D341Med (cell line): ENCODE measurements around the gene CFAP141.

Experiments
- DNase-seq: peaks from one replicate; pipeline ENCODE4 v3.0.0; 2012; ENCODE audit warnings: low spot score

CFAP141 gene

DNA sequence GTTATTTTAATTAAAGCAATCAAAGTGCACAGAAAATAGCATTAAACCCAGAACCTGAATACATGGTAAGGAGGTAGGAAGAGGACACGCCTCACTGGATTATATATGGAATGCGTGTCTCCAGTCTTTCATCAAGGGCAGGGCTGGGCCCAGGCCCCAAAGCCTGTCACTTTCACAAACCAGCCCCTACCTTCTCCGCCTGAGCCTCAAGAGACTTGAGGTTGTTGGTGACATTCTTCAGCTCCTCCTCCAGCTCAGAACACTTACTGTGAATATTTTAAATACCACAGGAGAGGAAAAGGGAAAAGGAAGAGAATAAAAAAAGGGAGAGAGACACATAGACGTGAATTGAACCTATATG lies 34.9 kb downstream of the CFAP141 start:
- DNase-seq = no peak

DNA sequence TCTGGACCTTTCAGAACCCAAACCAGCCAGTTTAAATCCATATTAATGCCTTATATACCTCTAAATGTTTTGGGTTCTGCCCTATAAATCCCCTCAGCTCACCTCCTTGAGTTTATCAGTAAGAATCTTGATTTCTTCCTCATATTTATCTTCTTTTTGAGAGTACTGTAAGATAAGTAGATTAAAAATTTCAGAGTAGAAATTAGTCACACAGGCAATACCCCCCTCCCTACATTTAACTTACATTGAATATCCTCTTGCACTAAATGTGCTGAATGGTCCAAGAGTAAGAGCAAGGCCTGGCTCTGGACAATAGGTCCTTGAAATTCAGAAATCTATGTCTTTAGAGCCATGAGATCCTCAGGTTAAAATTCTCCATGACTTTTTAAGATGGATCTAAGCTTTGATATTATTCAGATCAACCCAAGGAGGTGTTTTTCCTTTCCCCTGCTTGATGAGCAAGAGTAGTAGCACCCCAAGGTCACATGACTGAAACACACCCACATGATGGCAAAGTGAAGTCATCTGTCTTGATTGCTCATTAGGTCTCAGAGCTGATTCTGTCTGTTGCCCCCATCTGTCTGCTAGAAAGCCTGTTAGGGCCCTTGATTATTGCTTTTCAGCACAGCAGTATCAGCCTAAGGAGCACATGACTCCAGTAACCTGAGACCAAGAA lies 35.4 kb downstream of the CFAP141 start:
- DNase-seq = no peak

DNA sequence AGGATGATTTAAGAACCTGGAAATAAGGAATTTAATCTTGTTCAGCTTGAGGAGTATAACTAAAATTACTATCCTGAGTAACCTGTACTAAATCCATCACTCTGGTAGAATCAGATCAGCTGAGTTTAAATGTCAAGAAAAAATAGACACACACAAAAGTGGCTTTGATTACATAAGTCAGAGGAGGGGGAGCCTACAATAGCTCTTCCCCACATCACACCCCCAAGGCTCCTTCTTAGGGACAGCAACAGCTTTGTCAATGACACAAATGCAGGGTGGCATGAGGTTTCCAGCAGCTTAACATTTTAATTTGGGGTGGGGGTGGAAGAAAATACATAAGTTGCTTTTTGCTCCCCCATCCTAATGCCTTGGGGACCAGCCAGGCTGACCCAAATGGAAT lies 38.7 kb downstream of the CFAP141 start:
- DNase-seq = no peak

DNA sequence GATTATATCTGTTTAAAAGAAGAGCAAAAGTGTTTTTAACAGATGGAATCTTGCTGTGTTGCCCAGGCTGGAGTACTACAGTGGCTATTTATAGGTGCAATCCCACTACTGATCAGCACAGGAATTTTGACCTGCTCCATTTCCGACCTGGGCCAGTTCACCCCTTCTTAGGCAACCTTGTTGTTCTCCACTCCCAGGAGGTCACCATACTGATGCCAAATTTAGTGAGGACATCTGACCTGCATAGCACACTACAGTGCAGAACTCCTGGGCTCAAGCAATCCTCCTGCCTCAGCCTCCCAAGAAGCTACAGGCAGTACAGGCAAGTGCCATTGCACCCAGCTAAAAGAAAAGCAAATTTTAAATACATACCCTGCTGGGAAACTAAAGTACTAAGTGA lies 39.9 kb downstream of the CFAP141 start:
- no peak for DNase-seq

DNA sequence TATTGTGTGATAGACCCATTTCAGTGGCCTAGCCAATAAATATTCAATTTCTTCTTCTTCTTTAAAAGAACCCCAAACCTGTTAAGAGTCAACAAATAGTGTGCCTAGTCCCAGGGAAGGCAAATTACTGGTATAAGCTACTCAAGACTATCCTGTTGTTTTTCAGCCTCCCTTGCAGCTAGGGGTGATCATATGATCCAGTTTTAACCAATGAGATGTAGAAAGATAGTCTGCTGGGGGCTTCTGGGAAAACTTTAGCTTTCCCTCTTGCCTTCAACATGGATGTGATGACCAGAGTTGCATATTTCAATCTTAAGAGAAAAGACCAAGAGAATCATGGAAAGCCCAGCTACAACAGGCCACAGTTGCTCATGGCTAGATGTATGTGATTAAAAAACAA lies 46.6 kb downstream of the CFAP141 start:
- DNase-seq = no peak

DNA sequence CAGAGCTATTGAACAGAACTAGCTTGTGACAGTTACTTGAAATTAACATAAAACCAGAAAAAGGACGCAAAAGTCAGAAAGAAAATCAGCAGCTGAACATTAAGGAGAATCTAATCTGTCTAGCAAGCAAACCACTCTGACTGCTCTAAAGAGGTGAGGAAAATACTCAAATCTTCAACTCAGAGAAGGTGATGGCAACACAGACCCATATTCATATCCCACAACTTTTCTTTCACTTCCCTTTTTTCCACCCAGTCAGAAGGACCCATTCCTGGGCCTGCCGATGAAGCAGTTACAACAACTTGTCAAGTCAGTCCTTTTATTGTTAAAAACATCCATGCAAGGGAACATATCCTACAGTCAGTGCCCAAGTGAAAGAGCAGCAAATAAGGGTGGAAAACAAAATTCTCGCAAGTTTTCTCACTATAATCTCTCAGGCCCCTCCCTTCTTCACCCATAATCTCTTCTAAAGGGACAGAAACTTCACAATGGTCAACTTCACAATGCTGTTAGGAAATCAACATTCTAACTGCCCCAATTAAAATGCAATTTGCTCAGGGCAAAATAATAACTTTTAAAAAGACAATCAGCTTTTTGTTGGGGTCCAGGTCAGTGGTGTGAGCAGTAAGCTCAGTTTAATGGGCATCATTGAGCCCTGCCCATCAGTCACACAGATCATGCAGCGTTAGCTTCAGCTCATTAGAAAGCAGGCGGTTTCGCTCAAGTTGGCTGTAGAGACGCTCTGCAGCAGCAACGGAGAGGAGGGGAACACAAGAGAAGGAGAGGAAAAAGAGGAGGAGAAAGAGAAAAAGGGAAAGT lies 47.6 kb downstream of the CFAP141 start:
- no peak for DNase-seq

DNA sequence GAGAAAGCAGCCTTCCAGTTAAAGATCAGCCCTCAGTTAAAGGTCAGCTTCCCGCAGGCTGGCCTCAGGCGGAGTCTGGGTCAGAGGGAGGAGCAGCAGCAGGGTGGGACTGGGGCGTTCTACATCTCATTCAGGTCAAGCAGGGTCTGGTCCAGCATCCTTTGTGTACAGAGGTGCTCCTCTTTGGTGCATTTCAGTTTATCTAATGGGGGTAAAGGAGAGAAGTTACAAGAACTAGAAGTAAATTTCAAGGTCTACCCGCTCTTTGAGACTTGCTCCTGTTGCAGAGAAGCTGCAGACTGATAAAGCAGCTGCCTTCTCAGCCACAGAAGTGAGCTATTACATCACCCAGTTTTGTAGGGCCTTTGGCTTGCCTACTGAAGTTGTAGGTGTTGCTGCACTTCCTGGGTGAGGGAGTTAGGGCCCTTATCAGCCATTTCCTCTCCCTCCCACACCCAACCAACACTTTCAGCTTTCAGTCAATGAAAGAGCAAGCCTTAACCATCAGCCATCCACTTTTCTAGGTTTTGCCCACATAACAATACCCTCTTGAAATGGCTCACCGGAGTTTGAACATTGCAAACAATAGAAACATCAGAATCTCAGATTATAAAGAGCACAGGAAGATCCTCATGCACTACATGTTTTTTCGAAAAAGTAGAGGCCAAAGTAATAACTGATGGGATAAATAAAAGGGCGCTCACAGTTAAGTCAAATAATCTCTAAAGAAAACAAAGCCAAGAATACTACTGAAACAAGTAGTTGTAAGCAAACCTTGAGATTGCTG lies 48.4 kb downstream of the CFAP141 start:
- no peak for DNase-seq

GRCh38 chr1:154155251-154155650 lies 50.9 kb downstream of the CFAP141 start:
- DNase-seq = no peak

DNA sequence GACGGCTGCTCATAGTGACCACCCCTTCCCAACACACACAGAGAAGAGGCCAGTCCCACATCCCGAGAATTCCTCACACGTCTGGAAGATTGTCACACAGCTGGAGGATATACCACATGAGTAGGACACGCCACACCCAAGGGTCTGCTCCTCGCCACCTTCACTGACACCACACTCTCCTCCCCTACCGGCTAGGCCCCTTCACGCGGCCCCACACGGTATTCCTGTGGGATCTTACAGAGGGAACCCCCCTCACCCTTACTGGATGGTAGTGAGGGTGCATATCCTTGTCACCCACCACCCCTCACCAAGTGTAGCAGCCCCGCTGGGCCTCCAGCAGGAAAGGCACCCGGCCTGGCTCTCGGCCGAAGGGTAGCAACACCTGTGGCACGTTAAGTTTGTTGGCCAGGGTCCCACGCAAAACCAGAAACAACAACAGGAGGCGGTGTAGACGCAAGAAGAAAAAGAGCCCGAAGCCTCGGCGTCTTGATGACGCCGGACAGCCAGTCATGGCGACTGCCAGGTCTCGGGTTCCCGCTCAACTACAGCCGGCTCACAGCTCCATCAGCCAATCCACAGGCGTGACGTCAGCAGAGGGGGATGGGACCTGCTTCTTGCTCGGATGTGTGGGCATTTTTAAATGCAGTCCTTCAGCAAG lies 51.5 kb downstream of the CFAP141 start, which contains the start of gene NUP210L:
TSS of gene NUP210L (minus strand) at position 540 of the 658 bp plus-strand sequence.
- DNase-seq = no peak

- DNase-seq = no peak
Observed at GRCh38 chr1:154154053-154154452, 52.1 kb downstream of the CFAP141 start.

- DNase-seq = no peak
Observed at GRCh38 chr1:154151311-154151710, 54.8 kb downstream of the CFAP141 start.
